ENCODE data around the gene SH3GL2.

Gene SH3GL2

DNA sequence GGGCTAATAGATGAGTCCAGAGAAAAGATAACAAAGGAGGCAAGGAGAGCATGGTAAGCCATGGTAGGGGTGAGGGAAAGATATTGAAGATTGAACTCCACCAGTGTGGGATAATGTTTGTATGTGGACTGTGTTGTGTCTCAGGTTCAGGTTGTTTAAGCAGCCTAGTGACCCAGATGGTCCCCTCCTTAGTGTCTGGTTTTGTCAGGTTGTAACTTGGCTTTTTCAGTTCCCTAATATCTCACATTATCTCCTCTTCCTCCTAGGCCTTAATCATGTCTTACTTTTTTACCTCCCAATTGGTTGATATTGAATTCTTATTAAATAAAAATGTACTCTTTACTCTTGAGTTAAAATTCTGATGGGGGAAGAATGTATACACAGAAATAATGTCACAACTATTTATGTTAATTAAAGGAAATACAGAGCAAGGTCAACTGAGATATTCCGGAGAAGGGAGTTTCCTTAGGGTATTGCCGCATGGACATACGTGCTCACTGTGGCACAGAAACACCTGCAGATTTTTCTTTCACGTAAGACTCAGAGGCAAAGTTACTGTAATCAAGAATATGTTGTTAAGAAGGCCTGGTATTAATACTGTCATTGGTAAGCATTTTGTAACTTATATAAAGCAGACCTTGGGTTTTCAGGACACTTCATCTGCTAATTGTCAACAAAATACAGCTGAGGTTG, 23.4 kb upstream of the SH3GL2 start:
- TF ChIP-seq, protein P1, sequence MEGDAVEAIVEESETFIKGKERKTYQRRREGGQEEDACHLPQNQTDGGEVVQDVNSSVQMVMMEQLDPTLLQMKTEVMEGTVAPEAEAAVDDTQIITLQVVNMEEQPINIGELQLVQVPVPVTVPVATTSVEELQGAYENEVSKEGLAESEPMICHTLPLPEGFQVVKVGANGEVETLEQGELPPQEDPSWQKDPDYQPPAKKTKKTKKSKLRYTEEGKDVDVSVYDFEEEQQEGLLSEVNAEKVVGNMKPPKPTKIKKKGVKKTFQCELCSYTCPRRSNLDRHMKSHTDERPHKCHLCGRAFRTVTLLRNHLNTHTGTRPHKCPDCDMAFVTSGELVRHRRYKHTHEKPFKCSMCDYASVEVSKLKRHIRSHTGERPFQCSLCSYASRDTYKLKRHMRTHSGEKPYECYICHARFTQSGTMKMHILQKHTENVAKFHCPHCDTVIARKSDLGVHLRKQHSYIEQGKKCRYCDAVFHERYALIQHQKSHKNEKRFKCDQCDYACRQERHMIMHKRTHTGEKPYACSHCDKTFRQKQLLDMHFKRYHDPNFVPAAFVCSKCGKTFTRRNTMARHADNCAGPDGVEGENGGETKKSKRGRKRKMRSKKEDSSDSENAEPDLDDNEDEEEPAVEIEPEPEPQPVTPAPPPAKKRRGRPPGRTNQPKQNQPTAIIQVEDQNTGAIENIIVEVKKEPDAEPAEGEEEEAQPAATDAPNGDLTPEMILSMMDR (conservative IDR thresholded peaks at IDR 0.05; ENCODE audit: low read length): no peak
- TF ChIP-seq EZH2phosphoT487 (IDR thresholded peaks at IDR 0.05; ENCODE audit: borderline replicate concordance): no peak
- Histone ChIP-seq H4K20me1 (ENCODE audit: insufficient read depth, low read length, poor library complexity, severe bottlenecking) (no peaks in the 10 kb centered on the region), H3K79me2 (ENCODE audit: insufficient read depth, low read length) (no peaks in the 10 kb centered on the region), H3K9me3 (ENCODE audit: insufficient read depth, low read depth, low read length) (no peaks in the 10 kb centered on the region), H3K9me2 (replicated peaks; ENCODE audit: low read depth, low read length) (no peaks in the 10 kb centered on the region), H3F3A (ENCODE audit: low read depth) (no peaks in the 10 kb centered on the region), H3K4me1 (ENCODE audit: insufficient read depth, low read length, poor library complexity, severe bottlenecking) (no peaks in the 10 kb centered on the region), H3K27me3 (ENCODE audit: insufficient read depth, low read length, poor library complexity, severe bottlenecking) (no peaks in the 10 kb centered on the region), H2AFZ (ENCODE audit: low read length) (no peak overlapping the region), H3K9ac (ENCODE audit: low read depth, low read length, poor library complexity, severe bottlenecking) (no peak overlapping the region), H3K4me2 (ENCODE audit: low read depth, low read length, poor library complexity, severe bottlenecking) (no peak overlapping the region), H3K36me3 (ENCODE audit: insufficient read depth, low read length) (no peaks in the 10 kb centered on the region), H3K4me3 (ENCODE audit: low read length, poor library complexity, severe bottlenecking) (no peak overlapping the region)

DNA sequence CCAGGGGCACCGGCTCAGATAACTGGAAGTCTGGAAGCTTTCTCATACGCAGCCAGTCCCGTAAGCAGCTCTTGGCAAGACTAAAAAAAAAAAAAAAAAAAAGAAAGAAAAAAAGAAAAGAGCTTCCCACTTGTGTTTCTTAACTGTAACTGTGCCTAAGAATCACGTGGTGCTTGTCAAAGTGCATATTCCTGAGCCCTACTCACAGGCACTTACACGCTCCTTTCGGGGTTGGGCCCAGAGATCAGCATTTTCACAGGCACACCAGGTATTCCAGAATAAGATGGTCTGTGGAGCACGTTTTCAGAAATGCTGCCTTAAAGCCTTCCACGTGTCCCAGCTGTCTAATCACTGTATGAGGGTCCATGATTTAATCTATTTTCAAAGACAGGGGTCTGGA, 22.6 kb upstream of the SH3GL2 start:
- Histone ChIP-seq H3K4me2 (ENCODE audit: low read depth, low read length, poor library complexity, severe bottlenecking) (no peak overlapping the region), H4K20me1 (ENCODE audit: insufficient read depth, low read length, poor library complexity, severe bottlenecking) (no peaks in the 10 kb centered on the region), H3K9me3 (ENCODE audit: insufficient read depth, low read depth, low read length) (no peaks in the 10 kb centered on the region), H3K36me3 (ENCODE audit: insufficient read depth, low read length) (no peaks in the 10 kb centered on the region), H2AFZ (ENCODE audit: low read length) (no peak overlapping the region), H3K4me1 (ENCODE audit: insufficient read depth, low read length, poor library complexity, severe bottlenecking) (no peaks in the 10 kb centered on the region), H3F3A (ENCODE audit: low read depth) (no peaks in the 10 kb centered on the region), H3K9ac (ENCODE audit: low read depth, low read length, poor library complexity, severe bottlenecking) (no peak overlapping the region), H3K27me3 (ENCODE audit: insufficient read depth, low read length, poor library complexity, severe bottlenecking) (no peaks in the 10 kb centered on the region), H3K4me3 (ENCODE audit: low read length, poor library complexity, severe bottlenecking) (no peak overlapping the region), H3K79me2 (ENCODE audit: insufficient read depth, low read length) (no peaks in the 10 kb centered on the region), H3K9me2 (replicated peaks; ENCODE audit: low read depth, low read length) (no peaks in the 10 kb centered on the region)
- TF ChIP-seq EZH2phosphoT487 (IDR thresholded peaks at IDR 0.05; ENCODE audit: borderline replicate concordance): no peak
- TF ChIP-seq, protein P1 (conservative IDR thresholded peaks at IDR 0.05; ENCODE audit: low read length): no peak

DNA sequence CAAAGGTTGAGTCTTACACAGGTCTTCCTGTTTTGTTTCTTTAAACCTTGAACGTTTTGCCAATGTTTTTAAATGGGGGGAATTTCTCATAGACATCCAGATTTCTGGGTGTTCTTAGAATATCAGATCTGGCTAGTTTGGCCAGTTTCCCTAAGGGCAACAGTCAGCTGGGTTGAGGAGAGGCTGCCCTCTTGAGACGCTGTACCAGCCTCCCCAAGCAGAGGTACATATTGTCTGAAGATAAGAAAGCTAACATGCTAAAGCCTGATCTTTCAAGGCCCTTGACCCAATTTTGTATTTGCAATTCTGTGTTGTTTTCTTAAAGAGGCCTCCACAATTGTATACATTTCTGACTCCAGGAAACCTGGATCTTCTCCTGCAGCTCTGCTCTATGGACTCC, 21.9 kb upstream of the SH3GL2 start:
- no peak for TF ChIP-seq EZH2phosphoT487 (IDR thresholded peaks at IDR 0.05; ENCODE audit: borderline replicate concordance)
- TF ChIP-seq, protein P1 (conservative IDR thresholded peaks at IDR 0.05; ENCODE audit: low read length): no peak
- H3K4me1 ChIP-seq (ENCODE audit: insufficient read depth, low read length, poor library complexity, severe bottlenecking): no peaks in the 10 kb centered on the region

More for the DNA sequence above, 21.9 kb upstream of the SH3GL2 start:
- Histone ChIP-seq H2AFZ (ENCODE audit: low read length) (no peak overlapping the region), H3K9me3 (ENCODE audit: insufficient read depth, low read depth, low read length) (no peaks in the 10 kb centered on the region), H3K4me3 (ENCODE audit: low read length, poor library complexity, severe bottlenecking) (no peak overlapping the region), H3K27me3 (ENCODE audit: insufficient read depth, low read length, poor library complexity, severe bottlenecking) (no peaks in the 10 kb centered on the region), H3K79me2 (ENCODE audit: insufficient read depth, low read length) (no peaks in the 10 kb centered on the region), H3F3A (ENCODE audit: low read depth) (no peaks in the 10 kb centered on the region), H4K20me1 (ENCODE audit: insufficient read depth, low read length, poor library complexity, severe bottlenecking) (no peaks in the 10 kb centered on the region), H3K9me2 (replicated peaks; ENCODE audit: low read depth, low read length) (no peaks in the 10 kb centered on the region), H3K4me2 (ENCODE audit: low read depth, low read length, poor library complexity, severe bottlenecking) (no peak overlapping the region), H3K9ac (ENCODE audit: low read depth, low read length, poor library complexity, severe bottlenecking) (no peak overlapping the region), H3K36me3 (ENCODE audit: insufficient read depth, low read length) (no peaks in the 10 kb centered on the region)
